Glutamatergic neuron (in vitro differentiated cells): ENCODE measurements around the gene SIPA1L3. TPM values are rescaled to one million over a fixed set of nuclear protein-coding genes. Genes with fewer than 3 reads are reported as not detected.

Experiments
- DNase-seq: peaks from one replicate; pipeline ENCODE4 v3.0.0; 2022
- H3K27ac Mint-ChIP-seq: one replicate; pipeline ENCODE4 v1.8.0; 2020; ENCODE audit warnings: mild to moderate bottlenecking, mixed read lengths, inconsistent platforms; ENCODE audit not compliant: unreplicated experiment
- H3K27me3 Mint-ChIP-seq: one replicate; pipeline ENCODE4 v1.8.0; 2020; ENCODE audit warnings: mild to moderate bottlenecking, moderate library complexity, mixed read lengths, inconsistent platforms; ENCODE audit not compliant: unreplicated experiment
- H3K36me3 Mint-ChIP-seq: one replicate; pipeline ENCODE4 v1.8.0; 2020; ENCODE audit warnings: mild to moderate bottlenecking, mixed read lengths, inconsistent platforms; ENCODE audit not compliant: unreplicated experiment
- H3K4me1 Mint-ChIP-seq: one replicate; pipeline ENCODE4 v1.8.0; 2020; ENCODE audit warnings: mild to moderate bottlenecking, low read depth, mixed read lengths, inconsistent platforms; ENCODE audit not compliant: unreplicated experiment
- H3K4me3 Mint-ChIP-seq: one replicate; pipeline ENCODE4 v1.8.0; 2020; ENCODE audit warnings: mild to moderate bottlenecking, mixed read lengths, inconsistent platforms; ENCODE audit not compliant: unreplicated experiment
- H3K9me3 Mint-ChIP-seq: one replicate; pipeline ENCODE4 v1.8.0; 2020; ENCODE audit warnings: mild to moderate bottlenecking, moderate library complexity, mixed read lengths, inconsistent platforms; ENCODE audit not compliant: unreplicated experiment
- CTCF ChIP-seq: fragments of 200-600 bp; sonication (generic); IDR thresholded peaks from one replicate; pipeline ENCODE4 v1.5.0; 2021; ENCODE audit not compliant: partially characterized antibody, unreplicated experiment
- total RNA-seq: library from RNA; stranded (reverse); fragmentation: NEBNext Ultra II Directional; extraction: Animal tissue kit (Norgen Biotek cat#: 25700); gene quantifications from one replicate; pipeline ENCODE4 v1.2.1, GENCODE V29; 2021; ENCODE audit not compliant: unreplicated experiment

SIPA1L3 gene
- total RNA-seq, 1 donor from 2014 or later = 97.7 TPM

- Mint-ChIP-seq H3K4me1 (peaks cover 36% of the 10 kb centered on the region), H3K36me3 (peaks cover 1% of the 10 kb centered on the region), H3K27ac (peak overlapping the region; percentile 74), H3K9me3 (peaks cover 18% of the 10 kb centered on the region), H3K4me3 (peak overlapping the region; percentile 21), H3K27me3 (peaks cover 9% of the 10 kb centered on the region)
- no peak for TF ChIP-seq CTCF
- DNase-seq = no peak
Measured at GRCh38 chr19:37988758-37989635, 82.0 kb downstream of the SIPA1L3 start.

- Mint-ChIP-seq H3K27ac (peak overlapping the region; percentile 96), H3K4me1 (peaks cover 31% of the 10 kb centered on the region), H3K27me3 (peaks cover 5% of the 10 kb centered on the region), H3K36me3 (peaks cover 4% of the 10 kb centered on the region), H3K9me3 (peaks cover 21% of the 10 kb centered on the region), H3K4me3 (no peak overlapping the region)
- DNase-seq = no peak
- TF ChIP-seq CTCF = no peak
Measured at GRCh38 chr19:37989855-37990254, 82.8 kb downstream of the SIPA1L3 start.

- no peak for DNase-seq
- H3K27me3 Mint-ChIP-seq = peaks cover 5% of the 10 kb centered on the region
- H3K27ac Mint-ChIP-seq = peak overlapping the region; percentile 96
- no peak overlapping the region for H3K4me3 Mint-ChIP-seq
- H3K36me3 Mint-ChIP-seq = peaks cover 4% of the 10 kb centered on the region
- TF ChIP-seq CTCF = no peak
- H3K4me1 Mint-ChIP-seq = peaks cover 31% of the 10 kb centered on the region
- peaks cover 22% of the 10 kb centered on the region for H3K9me3 Mint-ChIP-seq
Measured at GRCh38 chr19:37990362-37990761, 83.4 kb downstream of the SIPA1L3 start.

- peaks cover 5% of the 10 kb centered on the region for H3K27me3 Mint-ChIP-seq
- H3K36me3 Mint-ChIP-seq = peaks cover 4% of the 10 kb centered on the region
- peak overlapping the region; percentile 96 for H3K27ac Mint-ChIP-seq
Measured at GRCh38 chr19:37991176-37991835, 84.3 kb downstream of the SIPA1L3 start.

More at GRCh38 chr19:37991176-37991835, 84.3 kb downstream of the SIPA1L3 start:
- peak; percentile 51 for DNase-seq
- Mint-ChIP-seq H3K9me3 (peaks cover 25% of the 10 kb centered on the region), H3K4me3 (peak overlapping the region; percentile 57), H3K4me1 (peaks cover 31% of the 10 kb centered on the region)
- no peak for TF ChIP-seq CTCF
